Type B pancreatic cell (in vitro differentiated cells): ENCODE measurements around the gene LMNTD2. TPM values are rescaled to one million over a fixed set of nuclear protein-coding genes. Genes with fewer than 3 reads are reported as not detected.

Experiments
- DNase-seq: peaks from one replicate; pipeline ENCODE4 v3.0.0; 2021; ENCODE audit warnings: mixed read lengths; ENCODE audit not compliant: unreplicated experiment; ENCODE audit errors: extremely low spot score
- H3K27ac Mint-ChIP-seq: 2 replicates; pipeline ENCODE4 v1.8.0; 2021; ENCODE audit warnings: mild to moderate bottlenecking, mixed read lengths
- H3K27me3 Mint-ChIP-seq: 2 replicates; pipeline ENCODE4 v1.8.0; 2021; ENCODE audit warnings: mixed read lengths
- H3K36me3 Mint-ChIP-seq: 2 replicates; pipeline ENCODE4 v1.8.0; 2021; ENCODE audit warnings: mixed read lengths
- H3K4me1 Mint-ChIP-seq: one replicate; pipeline ENCODE4 v1.8.0; 2021; ENCODE audit warnings: mixed read lengths; ENCODE audit not compliant: unreplicated experiment
- H3K4me3 Mint-ChIP-seq: 2 replicates; pipeline ENCODE4 v1.8.0; 2021; ENCODE audit warnings: mild to moderate bottlenecking, mixed read lengths
- H3K9me3 Mint-ChIP-seq: 2 replicates; pipeline ENCODE4 v1.8.0; 2021; ENCODE audit warnings: mixed read lengths
- total RNA-seq: library from RNA; stranded (reverse); gene quantifications from 2 replicates; pipeline ENCODE4 v1.2.1, GENCODE V29; 2021; ENCODE audit warnings: low replicate concordance
- TF ChIP-seq, protein P1 (sequence below): fragments of 200-600 bp; sonication (generic); conservative IDR thresholded peaks from 2 replicates; pipeline ENCODE4 v1.5.0; 2021; ENCODE audit warnings: antibody characterized with exemption, mild to moderate bottlenecking

Gene LMNTD2
- total RNA-seq, 1 donor from 2014 or later, result 6.7 TPM

- TF ChIP-seq, protein P1, sequence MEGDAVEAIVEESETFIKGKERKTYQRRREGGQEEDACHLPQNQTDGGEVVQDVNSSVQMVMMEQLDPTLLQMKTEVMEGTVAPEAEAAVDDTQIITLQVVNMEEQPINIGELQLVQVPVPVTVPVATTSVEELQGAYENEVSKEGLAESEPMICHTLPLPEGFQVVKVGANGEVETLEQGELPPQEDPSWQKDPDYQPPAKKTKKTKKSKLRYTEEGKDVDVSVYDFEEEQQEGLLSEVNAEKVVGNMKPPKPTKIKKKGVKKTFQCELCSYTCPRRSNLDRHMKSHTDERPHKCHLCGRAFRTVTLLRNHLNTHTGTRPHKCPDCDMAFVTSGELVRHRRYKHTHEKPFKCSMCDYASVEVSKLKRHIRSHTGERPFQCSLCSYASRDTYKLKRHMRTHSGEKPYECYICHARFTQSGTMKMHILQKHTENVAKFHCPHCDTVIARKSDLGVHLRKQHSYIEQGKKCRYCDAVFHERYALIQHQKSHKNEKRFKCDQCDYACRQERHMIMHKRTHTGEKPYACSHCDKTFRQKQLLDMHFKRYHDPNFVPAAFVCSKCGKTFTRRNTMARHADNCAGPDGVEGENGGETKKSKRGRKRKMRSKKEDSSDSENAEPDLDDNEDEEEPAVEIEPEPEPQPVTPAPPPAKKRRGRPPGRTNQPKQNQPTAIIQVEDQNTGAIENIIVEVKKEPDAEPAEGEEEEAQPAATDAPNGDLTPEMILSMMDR, result no peak
- no peaks in the 10 kb centered on the region for H3K36me3 Mint-ChIP-seq
- no peak overlapping the region for H3K27ac Mint-ChIP-seq
- no peaks in the 10 kb centered on the region for H3K9me3 Mint-ChIP-seq
- DNase-seq, result no peak
- H3K4me1 Mint-ChIP-seq, result no peaks in the 10 kb centered on the region
- H3K4me3 Mint-ChIP-seq, result no peak overlapping the region
- H3K27me3 Mint-ChIP-seq, result no peaks in the 10 kb centered on the region
These were observed 31.5 kb downstream of the LMNTD2 start for GRCh38 chr11:528815-529727.

DNA sequence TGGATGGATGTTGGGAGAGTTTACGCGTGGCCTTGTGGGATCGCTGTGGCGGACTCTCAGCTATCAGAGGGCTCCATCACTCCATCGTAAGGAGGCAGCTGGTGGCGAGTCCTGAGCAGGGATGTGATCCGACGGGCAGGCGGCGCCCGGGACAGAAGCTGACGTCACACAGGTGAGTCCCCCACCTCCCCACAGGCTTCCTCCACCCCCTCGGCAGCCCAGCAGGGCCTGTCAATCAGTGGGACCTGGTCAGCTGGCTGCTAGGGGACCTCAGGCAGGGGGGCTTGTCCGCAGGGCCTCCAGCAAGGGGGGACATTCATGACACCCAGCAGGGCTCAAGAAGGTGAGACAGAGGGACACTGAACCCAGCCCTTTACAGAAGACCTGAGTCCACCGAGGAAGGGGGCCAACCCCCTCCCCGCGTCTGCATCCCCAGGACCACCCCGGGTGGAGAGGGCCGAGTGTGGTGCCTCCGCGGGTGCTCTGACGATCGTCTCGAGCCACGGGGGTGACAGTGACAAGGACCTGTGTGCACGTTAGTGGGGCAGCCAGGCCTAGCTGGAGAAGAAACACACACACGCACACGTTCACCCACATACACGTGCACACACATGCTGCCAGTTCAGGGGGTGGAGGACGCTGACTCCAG is 32.2 kb downstream of the LMNTD2 start:
- no peak for DNase-seq
- H3K27me3 Mint-ChIP-seq, result no peaks in the 10 kb centered on the region
- no peaks in the 10 kb centered on the region for H3K36me3 Mint-ChIP-seq
- TF ChIP-seq, protein P1, result no peak
- no peaks in the 10 kb centered on the region for H3K9me3 Mint-ChIP-seq
- H3K4me1 Mint-ChIP-seq, result no peaks in the 10 kb centered on the region
- no peak overlapping the region for H3K4me3 Mint-ChIP-seq
- no peak overlapping the region for H3K27ac Mint-ChIP-seq

DNA sequence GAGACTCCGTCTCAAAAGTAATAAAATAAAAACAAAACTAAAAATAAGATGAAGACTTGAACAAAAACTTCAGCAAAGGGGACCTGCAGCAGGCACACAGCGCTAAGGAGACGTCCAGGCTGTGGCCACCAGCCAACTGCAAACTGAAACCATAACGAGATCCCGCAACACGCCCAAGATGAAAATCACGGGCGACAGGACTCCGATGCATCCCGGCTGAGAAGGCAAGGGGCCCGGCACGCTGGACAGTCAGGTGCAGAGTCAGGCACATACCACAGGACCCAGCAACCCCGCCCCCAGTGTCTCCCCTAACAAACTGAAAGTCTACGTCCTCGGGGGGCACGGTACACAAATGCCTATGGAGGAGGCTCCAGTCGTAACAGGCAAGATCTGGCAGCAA is 34.3 kb downstream of the LMNTD2 start:
- H3K4me3 Mint-ChIP-seq, result no peak overlapping the region
- no peaks in the 10 kb centered on the region for H3K9me3 Mint-ChIP-seq
- TF ChIP-seq, protein P1, result no peak
- no peaks in the 10 kb centered on the region for H3K36me3 Mint-ChIP-seq
- no peak overlapping the region for H3K27ac Mint-ChIP-seq
- no peaks in the 10 kb centered on the region for H3K27me3 Mint-ChIP-seq
- no peak for DNase-seq
- no peaks in the 10 kb centered on the region for H3K4me1 Mint-ChIP-seq

- no peak for DNase-seq
- TF ChIP-seq, protein P1, result no peak
- H3K4me1 Mint-ChIP-seq, result peaks cover 3% of the 10 kb centered on the region
- no peak overlapping the region for H3K4me3 Mint-ChIP-seq
- H3K27ac Mint-ChIP-seq, result no peak overlapping the region
- H3K27me3 Mint-ChIP-seq, result no peaks in the 10 kb centered on the region
- H3K9me3 Mint-ChIP-seq, result no peaks in the 10 kb centered on the region
- H3K36me3 Mint-ChIP-seq, result peaks cover 15% of the 10 kb centered on the region
These were observed 39.3 kb downstream of the LMNTD2 start for GRCh38 chr11:521177-521688.

DNA sequence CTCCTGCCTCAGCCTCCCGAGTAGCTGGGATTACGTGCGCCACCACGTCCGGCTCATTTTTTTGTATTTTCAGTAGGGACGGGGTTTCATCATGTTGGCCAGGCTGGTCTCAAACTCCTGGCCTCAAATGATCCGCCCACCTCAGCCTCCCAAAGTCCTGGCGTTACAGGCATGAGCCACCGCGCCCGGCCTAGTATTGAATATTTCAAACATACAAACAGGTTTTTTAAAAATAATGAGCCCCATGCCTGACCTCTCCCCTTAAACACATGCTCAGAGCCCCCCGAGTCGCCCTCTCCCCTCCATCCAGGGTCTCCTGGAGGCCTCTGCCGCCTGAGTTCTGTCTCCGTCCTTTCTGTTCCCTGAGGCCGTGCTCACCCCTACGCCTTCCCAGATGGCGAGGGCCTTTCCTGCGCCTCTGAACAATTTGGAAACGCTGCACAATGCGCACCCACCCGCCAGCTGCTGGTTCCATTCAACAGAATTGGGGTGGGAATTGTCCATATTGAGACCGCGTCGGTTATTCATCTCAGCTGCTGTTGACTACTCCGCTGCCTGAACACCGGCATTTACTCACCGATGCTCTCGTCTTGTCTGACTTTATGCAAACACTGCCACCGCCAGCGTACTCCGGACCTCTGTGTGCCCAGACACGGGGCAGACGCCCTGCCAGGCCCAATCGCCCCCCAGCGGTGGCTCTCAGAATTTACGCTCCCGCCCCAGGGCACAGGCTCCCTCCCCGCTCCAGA is 39.9 kb downstream of the LMNTD2 start:
- H3K27ac Mint-ChIP-seq, result no peak overlapping the region
- H3K4me3 Mint-ChIP-seq, result no peak overlapping the region
- no peaks in the 10 kb centered on the region for H3K9me3 Mint-ChIP-seq
- peaks cover 3% of the 10 kb centered on the region for H3K4me1 Mint-ChIP-seq
- no peak for DNase-seq
- H3K27me3 Mint-ChIP-seq, result no peaks in the 10 kb centered on the region
- H3K36me3 Mint-ChIP-seq, result peaks cover 19% of the 10 kb centered on the region
- TF ChIP-seq, protein P1, result peak; percentile 37
